K562 (cell line): ENCODE results near the gene FBP2. TPM values are rescaled to one million over a fixed set of nuclear protein-coding genes. Genes with fewer than 3 reads are reported as not detected.

Experiments used
- ATAC-seq: fragments of 200-7000 bp; cut with Tn5 transposase; 3 replicates; pipeline ENCODE4 v1.9.1; 2020; ENCODE audit warnings: moderate library complexity
- BruUV-seq: library from RNA; stranded (reverse); fragments of 400-500 nt; replicated peaks from 2 replicates; lab custom pipeline; 2021; lab: Mats Ljungman, UMichigan
- CTCF ChIA-PET: fragments of 300-600 bp; formaldehyde crosslinking; extraction: SDS; loops from one replicate; lab custom pipeline; 2021; ENCODE audit warnings: low intra/inter-chr PET ratio; lab: Yijun Ruan, JAX
- POLR2A ChIA-PET: fragments of 300-600, 350-650 bp; sonication (Branson Sonifier 250); formaldehyde crosslinking; extraction: SDS; loops from one replicate; lab custom pipeline; 2021; ENCODE audit warnings: antibody characterized with exemption, inconsistent platforms; lab: Yijun Ruan, JAX
- DNase-seq, 4 experiments: peaks; one replicate each; pipeline versions ENCODE4 v3.0.0 to v3.0.0-alpha.2; 2011 to 2018; ENCODE audit warnings: low spot score in 3 of 4, mixed read lengths in 3 of 4; ENCODE audit errors: extremely low read depth in 1 of 4
- FAIRE-seq: peaks from 2 replicates; lab custom pipeline; 2011; peaks lifted over from hg19 to GRCh38; lab: Jason Lieb, UNC
- H2AFZ ChIP-seq: 2 replicates; pipeline ENCODE4 v1.6.0; 2011; ENCODE audit warnings: low read depth, low read length, control low read depth, inconsistent platforms
- H3K27ac ChIP-seq: fragments of 200-600 bp; 3 replicates; pipeline ENCODE4 v1.8.0; 2011; ENCODE audit warnings: low read depth, mild to moderate bottlenecking, control low read depth, inconsistent platforms, low read length, moderate library complexity, mixed read lengths; ENCODE audit errors: extremely low read depth
- H3K27me3 ChIP-seq, 2 experiments: fragments of 300-600 bp in 1 of 2; 2 replicates in 1 of 2; 3 replicates in 1 of 2; pipeline versions ENCODE4 v1.6.0 to v1.8.0; 2011; ENCODE audit warnings: inconsistent platforms in 2 of 2, low read length in 2 of 2, mild to moderate bottlenecking in 1 of 2, mixed read lengths in 1 of 2, moderate library complexity in 1 of 2; ENCODE audit not compliant: control insufficient read depth in 2 of 2, insufficient read depth in 2 of 2
- H3K36me3 ChIP-seq: fragments of 300-600 bp; 3 replicates; pipeline ENCODE4 v1.8.0; 2011; ENCODE audit warnings: mild to moderate bottlenecking, low read length, inconsistent platforms; ENCODE audit not compliant: control insufficient read depth, insufficient read depth
- H3K4me1 ChIP-seq, 2 experiments: fragments of 200-600 bp in 1 of 2; replicated peaks in 1 of 2; 2 replicates in 1 of 2; 3 replicates in 1 of 2; pipeline versions ENCODE4 v1.5.1 to v1.8.0; 2011; ENCODE audit warnings: inconsistent platforms in 2 of 2, low read length in 2 of 2, mild to moderate bottlenecking in 1 of 2, mixed read lengths in 1 of 2, moderate library complexity in 1 of 2; ENCODE audit not compliant: control insufficient read depth in 2 of 2, insufficient read depth in 2 of 2
- H3K4me2 ChIP-seq: 2 replicates; pipeline ENCODE4 v1.6.1; 2011; ENCODE audit warnings: low read length, control low read depth, inconsistent platforms, mixed read lengths; ENCODE audit not compliant: insufficient read depth
- H3K4me3 ChIP-seq: fragments of 200-600 bp; sonication (generic), shearing (Covaris generic); 2 replicates; pipeline ENCODE4 v1.5.1; 2016; ENCODE audit warnings: control low read depth, inconsistent platforms
- H3K79me2 ChIP-seq: fragments of 200-600 bp; 3 replicates; pipeline ENCODE4 v1.8.0; 2011; ENCODE audit warnings: low read length, inconsistent platforms; ENCODE audit not compliant: control insufficient read depth, insufficient read depth
- H3K9ac ChIP-seq, 2 experiments: 2 replicates each; pipeline versions ENCODE4 v1.6.0 to v1.6.1; 2011; ENCODE audit warnings: low read depth in 2 of 2, low read length in 2 of 2, control low read depth in 1 of 2, inconsistent platforms in 1 of 2, mild to moderate bottlenecking in 1 of 2, mixed read lengths in 1 of 2; ENCODE audit not compliant: insufficient read depth in 1 of 2
- H3K9me1 ChIP-seq: one replicate; pipeline ENCODE4 v1.6.0; 2011; ENCODE audit warnings: inconsistent platforms, mild to moderate bottlenecking, low read length, moderate library complexity; ENCODE audit not compliant: control insufficient read depth, insufficient read depth
- H3K9me3 ChIP-seq: replicated peaks from 2 replicates; pipeline ENCODE4 v1.5.1; 2011; ENCODE audit warnings: low read depth, low read length, inconsistent platforms; ENCODE audit not compliant: control insufficient read depth, insufficient read depth
- H4K20me1 ChIP-seq: replicated peaks from 2 replicates; pipeline ENCODE4 v1.6.1; 2011; ENCODE audit warnings: low read length, inconsistent platforms, mixed read lengths; ENCODE audit not compliant: control insufficient read depth, insufficient read depth
- CCAR2 ChIP-seq: fragments of 200-400 bp; formaldehyde crosslinking; IDR thresholded peaks from 2 replicates; pipeline ENCODE4 v1.6.1; 2017; ENCODE audit warnings: mild to moderate bottlenecking, low read depth, low read length
- ETS1 ChIP-seq: conservative IDR thresholded peaks from 2 replicates; pipeline ENCODE4 v1.6.1; 2011; ENCODE audit warnings: low read depth, mild to moderate bottlenecking, low read length; ENCODE audit not compliant: control insufficient read depth
- PBX2 ChIP-seq, 2 experiments: IDR thresholded peaks in 1 of 2; conservative IDR thresholded peaks in 1 of 2; 2 replicates each; pipeline ENCODE4 v1.6.1; 2016; ENCODE audit warnings: low read depth in 2 of 2, mild to moderate bottlenecking in 1 of 2, missing compliant biosample characterization in 1 of 2, missing genetic modification characterization in 1 of 2, moderate library complexity in 1 of 2
- ZNF696 ChIP-seq: fragments of 250-450 bp; sonication (Bioruptor Pico); conservative IDR thresholded peaks from 2 replicates; pipeline ENCODE4 v1.4.0; 2020; ENCODE audit warnings: mild to moderate bottlenecking, moderate library complexity
- WGBS: fragments of 100-300 bp; shearing (Covaris generic); methylation state at CpG from one replicate; pipeline ENCODE4 v1.1.6; 2016; ENCODE audit warnings: low coverage, mixed read lengths; ENCODE audit not compliant: insufficient coverage; ENCODE audit errors: missing lambda C conversion rate; 5-methylcytosine and 5-hydroxymethylcytosine counted together
- in situ Hi-C: fragments of 300-500 bp; cut with MboI; formaldehyde crosslinking; loops from 4 replicates; pipeline ENCODE4 v1.15.0; 2018; ENCODE audit warnings: inconsistent platforms, mixed read lengths
- intact Hi-C: fragments of 100-400 bp; cut with micrococcal nuclease; formaldehyde crosslinking; loops from 2 replicates; pipeline ENCODE4 v1.14.2; 2022
- polyA plus RNA-seq, 8 experiments: library from polyadenylated mRNA; depleted of rRNA in 4 of 8; stranded (reverse) in 5 of 8; unstranded in 3 of 8; fragments of >200 nt; fragmentation: Nextera tagmentation in 2 of 8; fragmentation: Illumina TruSeq in 1 of 8; extraction: Ambion mirVana in 2 of 8; extraction: Trizol in 1 of 8; gene quantifications; 2 replicates each; pipeline versions ENCODE4 v1.2.1 to v1.2.3, GENCODE V29; 2011 to 2014; ENCODE audit warnings: inconsistent platforms in 1 of 8, missing spikeins in 1 of 8
- total RNA-seq, 7 experiments: library from RNA; depleted of rRNA in 6 of 7; stranded (reverse); fragments of >200 nt in 6 of 7; fragmentation: Illumina TruSeq in 2 of 7; extraction: Trizol in 2 of 7; gene quantifications; 2 replicates each; pipeline versions ENCODE4 v1.2.1 to v1.2.3, GENCODE V29; 2011 to 2021; ENCODE audit warnings: low replicate concordance in 1 of 7
- TF ChIP-seq, protein P1 (sequence below): fragments of 450-650 bp; formaldehyde crosslinking; IDR thresholded peaks from 2 replicates; pipeline ENCODE4 v1.4.0; 2022; ENCODE audit warnings: missing genetic modification characterization
- TF ChIP-seq, protein P2 (sequence below): IDR thresholded peaks from 2 replicates; pipeline ENCODE4 v1.6.1; 2012; ENCODE audit warnings: low read depth, low read length, improper control_type of control experiment, borderline replicate concordance

Gene FBP2
- total and polyA plus RNA-seq, 9 of the 15 experiments (the other 6 are each of a cell fraction or from before 2014, with no cell fraction given): 0.06 TPM; not detected in 7

- TF ChIP-seq, protein P1, sequence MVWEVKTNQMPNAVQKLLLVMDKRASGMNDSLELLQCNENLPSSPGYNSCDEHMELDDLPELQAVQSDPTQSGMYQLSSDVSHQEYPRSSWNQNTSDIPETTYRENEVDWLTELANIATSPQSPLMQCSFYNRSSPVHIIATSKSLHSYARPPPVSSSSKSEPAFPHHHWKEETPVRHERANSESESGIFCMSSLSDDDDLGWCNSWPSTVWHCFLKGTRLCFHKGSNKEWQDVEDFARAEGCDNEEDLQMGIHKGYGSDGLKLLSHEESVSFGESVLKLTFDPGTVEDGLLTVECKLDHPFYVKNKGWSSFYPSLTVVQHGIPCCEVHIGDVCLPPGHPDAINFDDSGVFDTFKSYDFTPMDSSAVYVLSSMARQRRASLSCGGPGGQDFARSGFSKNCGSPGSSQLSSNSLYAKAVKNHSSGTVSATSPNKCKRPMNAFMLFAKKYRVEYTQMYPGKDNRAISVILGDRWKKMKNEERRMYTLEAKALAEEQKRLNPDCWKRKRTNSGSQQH (CRISPR knock-in tag): no peak
These were observed 68.1 kb downstream of the FBP2 start (continued) for GRCh38 chr9:94525396-94526035.

- in situ Hi-C loops (no loop called here), intact Hi-C loops (no loop called here)
- ATAC-seq (no peak), FAIRE-seq (no peak), DNase-seq (no peak)
- Histone ChIP-seq H3K79me2 (no peaks in the 10 kb centered on the region), H3K4me2 (no peak overlapping the region), H3K9ac (no peak overlapping the region), H4K20me1 (no peaks in the 10 kb centered on the region), H3K27ac (no peak overlapping the region), H3K36me3 (no peaks in the 10 kb centered on the region), H3K4me1 (no peaks in the 10 kb centered on the region), H3K27me3 (no peaks in the 10 kb centered on the region; a peak in 2 of 5 replicates), H3K9me1 (no peaks in the 10 kb centered on the region), H3K4me3 (no peak overlapping the region), H2AFZ (no peak overlapping the region), H3K9me3 (no peaks in the 10 kb centered on the region)
- no TSS peak for BruUV-seq
- TF ChIP-seq PBX2 (CRISPR knock-in tag; IDR thresholded peaks at IDR 0.05; ENCODE audit: low read depth): no peak
- no peak for TF ChIP-seq PBX2 (tag; conservative IDR thresholded peaks at IDR 0.05; ENCODE audit: low read depth)
- TF ChIP-seq, protein P2, sequence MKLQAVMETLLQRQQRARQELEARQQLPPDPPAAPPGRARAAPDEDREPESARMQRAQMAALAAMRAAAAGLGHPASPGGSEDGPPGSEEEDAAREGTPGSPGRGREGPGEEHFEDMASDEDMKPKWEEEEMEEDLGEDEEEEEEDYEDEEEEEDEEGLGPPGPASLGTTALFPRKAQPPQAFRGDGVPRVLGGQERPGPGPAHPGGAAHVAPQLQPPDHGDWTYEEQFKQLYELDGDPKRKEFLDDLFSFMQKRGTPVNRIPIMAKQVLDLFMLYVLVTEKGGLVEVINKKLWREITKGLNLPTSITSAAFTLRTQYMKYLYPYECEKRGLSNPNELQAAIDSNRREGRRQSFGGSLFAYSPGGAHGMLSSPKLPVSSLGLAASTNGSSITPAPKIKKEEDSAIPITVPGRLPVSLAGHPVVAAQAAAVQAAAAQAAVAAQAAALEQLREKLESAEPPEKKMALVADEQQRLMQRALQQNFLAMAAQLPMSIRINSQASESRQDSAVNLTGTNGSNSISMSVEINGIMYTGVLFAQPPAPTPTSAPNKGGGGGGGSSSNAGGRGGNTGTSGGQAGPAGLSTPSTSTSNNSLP: no peak
- TF ChIP-seq ETS1: no peak
- TF ChIP-seq ZNF696 (CRISPR knock-in tag): no peak
- TF ChIP-seq CCAR2: no peak
- 7% methylated on average over 4 of the region's 4 CpGs for WGBS
- ChIA-PET CTCF (no interaction called here), POLR2A (no interaction called here)
These were observed 76.4 kb downstream of the FBP2 start for GRCh38 chr9:94517254-94517653.
